Sigmoid colon (tissue), 4 donors: ENCODE measurements around the gene KRT83.
"Not testable (repeated sequence)": the region's sequence is repeated elsewhere in the genome, so short reads cannot be mapped to it uniquely, and the experiment has no call there.

Experiments
- CTCF ChIP-seq, 4 experiments: fragments of 450-650 bp in 3 of 4; fragments of 200-600 bp in 1 of 4; IDR thresholded peaks; one replicate each; pipeline ENCODE4 v1.5.1; 2016 to 2019; ENCODE audit warnings: antibody characterized with exemption in 4 of 4, mild to moderate bottlenecking in 3 of 4, moderate library complexity in 2 of 4
- EP300 ChIP-seq, 4 donors: sonication (generic); formaldehyde crosslinking; IDR thresholded peaks; one replicate each; pipeline ENCODE4 v1.6.1; 2017; ENCODE audit warnings: antibody characterized with exemption in 4 of 4
- POLR2A ChIP-seq, 2 donors: fragments of 450-650 bp; IDR thresholded peaks; one replicate each; pipeline ENCODE4 v1.6.1; 2016; ENCODE audit warnings: antibody characterized with exemption in 2 of 2, mild to moderate bottlenecking in 2 of 2, moderate library complexity in 2 of 2
- POLR2AphosphoS5 ChIP-seq, 4 donors: sonication (generic); formaldehyde crosslinking; IDR thresholded peaks; one replicate each; pipeline ENCODE4 v1.6.1; 2017; ENCODE audit warnings: antibody characterized with exemption in 4 of 4

DNA sequence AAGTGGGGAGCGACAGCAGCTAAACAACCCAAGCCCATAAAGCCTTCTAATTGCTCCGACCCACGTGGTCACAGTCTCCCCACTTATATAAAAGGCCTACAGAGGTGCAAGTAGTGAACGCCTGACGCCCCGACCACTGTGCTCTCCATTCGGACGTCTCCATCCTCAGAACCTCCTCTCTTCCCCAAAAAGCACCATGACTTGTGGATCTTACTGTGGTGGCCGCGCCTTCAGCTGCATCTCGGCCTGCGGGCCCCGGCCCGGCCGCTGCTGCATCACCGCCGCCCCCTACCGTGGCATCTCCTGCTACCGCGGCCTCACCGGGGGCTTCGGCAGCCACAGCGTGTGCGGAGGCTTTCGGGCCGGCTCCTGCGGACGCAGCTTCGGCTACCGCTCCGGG lies 19.5 kb downstream of the KRT83 start:
- TF ChIP-seq CTCF, POLR2A, EP300, POLR2AphosphoS5 (IDR thresholded peaks at IDR 0.05): not testable (repeated sequence)
